OCI-LY1 (cell line): ENCODE measurements around the gene MVP.

Experiments
- H2AFZ ChIP-seq: fragments of 200-600 bp; sonication (generic), shearing (Covaris generic); 2 replicates; pipeline ENCODE4 v1.6.0; 2014; ENCODE audit warnings: antibody characterized with exemption, mild to moderate bottlenecking, low read length
- H3F3A ChIP-seq: fragments of 200-600 bp; sonication (generic), shearing (Covaris generic); 2 replicates; pipeline ENCODE4 v1.6.0; 2014; ENCODE audit warnings: mild to moderate bottlenecking, antibody characterized with exemption, low read length, moderate library complexity; ENCODE audit not compliant: insufficient read depth
- H3K27ac ChIP-seq: fragments of 200-600 bp; sonication (generic); 2 replicates; pipeline ENCODE4 v1.5.1; 2014; ENCODE audit warnings: low read length, mixed run types, mild to moderate bottlenecking, low read depth; ENCODE audit not compliant: poor library complexity, severe bottlenecking
- H3K27me3 ChIP-seq: fragments of 200-600 bp; sonication (generic); 2 replicates; pipeline ENCODE4 v1.6.0; 2014; ENCODE audit warnings: antibody characterized with exemption, mild to moderate bottlenecking, low read length, moderate library complexity; ENCODE audit not compliant: insufficient read depth
- H3K36me3 ChIP-seq: fragments of 200-600 bp; sonication (generic); 2 replicates; pipeline ENCODE4 v1.6.1; 2014; ENCODE audit warnings: mild to moderate bottlenecking, antibody characterized with exemption, low read length, moderate library complexity, mixed read lengths; ENCODE audit not compliant: insufficient read depth
- H3K4me1 ChIP-seq: fragments of 200-600 bp; sonication (generic); 2 replicates; pipeline ENCODE4 v1.5.1; 2014; ENCODE audit warnings: mild to moderate bottlenecking, low read length, moderate library complexity; ENCODE audit not compliant: insufficient read depth, severe bottlenecking
- H3K4me2 ChIP-seq: fragments of 200-600 bp; sonication (generic), shearing (Covaris generic); 2 replicates; pipeline ENCODE4 v1.6.1; 2014; ENCODE audit warnings: low read length
- H3K4me3 ChIP-seq: fragments of 200-600 bp; sonication (generic); 2 replicates; pipeline ENCODE4 v1.5.1; 2014; ENCODE audit warnings: low read length, low read depth, mild to moderate bottlenecking, mixed read lengths; ENCODE audit not compliant: poor library complexity, severe bottlenecking
- H3K79me2 ChIP-seq: fragments of 200-600 bp; shearing (Covaris generic); 2 replicates; pipeline ENCODE4 v1.6.1; 2016; ENCODE audit warnings: mixed run types, low read length, mixed read lengths; ENCODE audit not compliant: insufficient read depth
- H3K9ac ChIP-seq: fragments of 200-600 bp; sonication (generic), shearing (Covaris generic); 2 replicates; pipeline ENCODE4 v1.6.1; 2014; ENCODE audit warnings: mild to moderate bottlenecking, low read length, mixed read lengths
- H3K9me2 ChIP-seq: fragments of 200-600 bp; sonication (generic), shearing (Covaris generic); 2 replicates; pipeline ENCODE4 v1.6.1; 2014; ENCODE audit warnings: low read depth, mild to moderate bottlenecking, low read length, mixed read lengths
- H3K9me3 ChIP-seq: fragments of 200-600 bp; shearing (Covaris generic); 2 replicates; pipeline ENCODE4 v1.6.1; 2014; ENCODE audit warnings: low read length, mixed read lengths
- H4K20me1 ChIP-seq: fragments of 200-600 bp; sonication (generic), shearing (Covaris generic); 2 replicates; pipeline ENCODE4 v1.6.0; 2016; ENCODE audit warnings: mild to moderate bottlenecking, low read length; ENCODE audit not compliant: insufficient read depth
- CTCF ChIP-seq: fragments of 200-600 bp; sonication (generic), shearing (Covaris generic); IDR thresholded peaks from 2 replicates; pipeline ENCODE4 v1.5.1; 2017; ENCODE audit warnings: mild to moderate bottlenecking, antibody characterized with exemption, low read length, moderate library complexity, mixed read lengths
- EZH2 ChIP-seq: fragments of 200-600 bp; sonication (generic), shearing (Covaris generic); IDR thresholded peaks from 2 replicates; pipeline ENCODE4 v1.8.0; 2017; ENCODE audit warnings: borderline replicate concordance, mixed run types, mild to moderate bottlenecking, antibody characterized with exemption, low read length, moderate library complexity, mixed read lengths

MVP gene

GRCh38 chr16:29873319-29873718, 53.1 kb downstream of the MVP start:
- H3K27ac ChIP-seq: no peak overlapping the region
- no peaks in the 10 kb centered on the region for H4K20me1 ChIP-seq
- no peak overlapping the region for H2AFZ ChIP-seq
- no peaks in the 10 kb centered on the region for H3K9me2 ChIP-seq
- H3K4me2 ChIP-seq: no peak overlapping the region
- TF ChIP-seq EZH2: no peak
- no peak for TF ChIP-seq CTCF
- no peaks in the 10 kb centered on the region for H3F3A ChIP-seq
- no peaks in the 10 kb centered on the region for H3K4me1 ChIP-seq
- H3K9ac ChIP-seq: no peak overlapping the region
- H3K79me2 ChIP-seq: no peaks in the 10 kb centered on the region
- no peaks in the 10 kb centered on the region for H3K9me3 ChIP-seq
- H3K27me3 ChIP-seq: no peaks in the 10 kb centered on the region
- H3K4me3 ChIP-seq: no peak overlapping the region
- no peaks in the 10 kb centered on the region for H3K36me3 ChIP-seq

- H2AFZ ChIP-seq: no peak overlapping the region
- no peak overlapping the region for H3K4me3 ChIP-seq
- H3K27ac ChIP-seq: no peak overlapping the region
- no peaks in the 10 kb centered on the region for H3K9me2 ChIP-seq
- H3K36me3 ChIP-seq: no peaks in the 10 kb centered on the region
- H3F3A ChIP-seq: no peaks in the 10 kb centered on the region
- H4K20me1 ChIP-seq: no peaks in the 10 kb centered on the region
- H3K9me3 ChIP-seq: no peaks in the 10 kb centered on the region
- TF ChIP-seq CTCF: no peak
- TF ChIP-seq EZH2: no peak
- H3K4me1 ChIP-seq: no peaks in the 10 kb centered on the region
- no peaks in the 10 kb centered on the region for H3K27me3 ChIP-seq
- no peaks in the 10 kb centered on the region for H3K79me2 ChIP-seq
- H3K9ac ChIP-seq: no peak overlapping the region
- no peak overlapping the region for H3K4me2 ChIP-seq
Measured at GRCh38 chr16:29875206-29875605, 54.9 kb downstream of the MVP start.

GRCh38 chr16:29876217-29876593, 55.9 kb downstream of the MVP start:
- no peaks in the 10 kb centered on the region for H3K36me3 ChIP-seq
- no peak overlapping the region for H3K27ac ChIP-seq
- H3K27me3 ChIP-seq: no peaks in the 10 kb centered on the region
- H3K9ac ChIP-seq: no peak overlapping the region
- no peak overlapping the region for H2AFZ ChIP-seq
- no peaks in the 10 kb centered on the region for H3K9me2 ChIP-seq
- H3K79me2 ChIP-seq: no peaks in the 10 kb centered on the region
- no peak overlapping the region for H3K4me2 ChIP-seq
- no peaks in the 10 kb centered on the region for H3F3A ChIP-seq
- no peaks in the 10 kb centered on the region for H4K20me1 ChIP-seq
- H3K4me3 ChIP-seq: no peak overlapping the region
- TF ChIP-seq EZH2: no peak
- TF ChIP-seq CTCF: no peak
- no peaks in the 10 kb centered on the region for H3K9me3 ChIP-seq
- H3K4me1 ChIP-seq: no peaks in the 10 kb centered on the region
